DMS114 treated with DMSO at 0.1 percent for 48 hours (cell line): ENCODE results near the gene DTNB.
"Not testable (repeated sequence)": the region's sequence is repeated elsewhere in the genome, so short reads cannot be mapped to it uniquely, and the experiment has no call there.

ENCODE experiments used
- DNase-seq: peaks from one replicate; lab custom pipeline; 2025; ENCODE audit not compliant: unreplicated experiment; lab: John Stamatoyannopoulos, UW

The DTNB gene

DNA sequence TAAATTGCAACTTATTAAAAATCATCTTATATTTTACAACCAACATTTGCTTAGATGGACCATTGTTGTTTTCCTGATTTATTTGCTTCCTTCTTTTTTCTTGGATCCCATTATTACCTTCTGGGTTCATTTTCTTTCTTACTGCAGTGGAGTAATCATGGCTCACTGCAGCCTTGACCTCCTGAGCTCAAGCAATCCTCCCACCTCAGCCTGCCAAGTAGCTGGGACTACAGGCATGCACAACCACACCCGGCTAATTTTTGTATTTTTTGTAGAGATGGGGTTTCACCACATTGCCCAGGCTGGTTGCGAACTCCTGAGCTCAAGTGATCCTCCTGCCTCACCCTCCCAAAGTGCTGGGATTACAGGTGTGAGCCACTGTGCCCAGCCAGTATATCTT is 123.8 kb downstream of the DTNB start:
- not testable (repeated sequence) for DNase-seq

DNA sequence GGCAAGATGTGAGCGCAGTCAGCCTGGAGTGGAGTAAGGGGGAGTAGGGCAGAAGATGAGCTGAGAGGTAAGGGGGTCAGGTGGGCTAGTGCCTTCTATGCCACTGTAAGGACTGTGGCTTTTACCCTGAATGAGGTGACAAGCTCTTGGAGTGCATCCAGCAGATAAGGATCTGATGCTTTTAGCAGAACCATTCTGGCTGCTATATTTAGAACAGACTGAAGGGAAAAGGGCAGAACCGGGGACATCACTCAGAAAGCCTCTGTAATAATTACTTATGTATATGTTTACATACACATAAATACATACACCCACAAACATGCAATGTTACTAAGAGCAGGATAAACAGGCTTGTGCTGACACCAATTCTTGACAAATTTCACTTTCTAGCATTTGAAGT is 124.8 kb downstream of the DTNB start:
- no peak for DNase-seq

DNA sequence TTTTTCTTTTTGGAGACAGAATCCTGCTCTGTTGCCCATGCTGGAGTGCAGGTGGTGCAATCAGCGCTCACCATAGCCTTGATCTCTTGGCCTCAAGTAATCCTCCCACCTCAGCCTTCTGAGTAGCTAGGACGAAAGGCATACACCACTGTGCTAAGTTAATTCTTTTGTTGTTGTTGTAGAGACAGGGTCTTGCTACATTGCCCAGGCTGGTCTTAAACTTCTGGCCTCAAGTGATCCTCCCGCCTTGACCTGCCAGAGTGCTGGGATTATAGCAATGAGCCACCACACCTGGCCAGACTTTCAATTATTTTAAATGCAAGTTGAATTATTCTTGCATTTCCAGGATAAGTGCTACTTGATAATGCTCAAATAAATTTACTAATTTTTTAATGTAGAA is 126.5 kb downstream of the DTNB start:
- DNase-seq, result no peak

GRCh38 chr2:25545899-25546298 is 127.5 kb downstream of the DTNB start:
- DNase-seq, result no peak

DNA sequence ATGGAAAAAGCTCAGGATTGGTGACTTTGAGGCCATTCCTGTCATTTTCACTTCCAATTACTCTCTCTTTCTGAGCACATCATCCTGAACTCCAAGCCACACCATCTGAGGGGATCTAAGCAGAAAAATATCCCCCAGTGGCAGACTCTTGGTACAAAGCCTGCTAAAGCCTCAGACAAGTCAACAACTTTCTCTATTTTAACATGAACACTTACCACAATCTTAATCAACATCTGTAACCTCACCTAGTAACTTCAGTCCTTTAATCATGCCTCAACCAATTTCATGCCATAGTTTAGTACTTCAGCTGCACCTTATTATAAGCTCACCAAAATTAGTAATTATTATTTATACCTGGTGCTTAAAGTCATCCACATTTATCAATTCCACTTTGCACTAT is 128.9 kb downstream of the DTNB start:
- no peak for DNase-seq

DNA sequence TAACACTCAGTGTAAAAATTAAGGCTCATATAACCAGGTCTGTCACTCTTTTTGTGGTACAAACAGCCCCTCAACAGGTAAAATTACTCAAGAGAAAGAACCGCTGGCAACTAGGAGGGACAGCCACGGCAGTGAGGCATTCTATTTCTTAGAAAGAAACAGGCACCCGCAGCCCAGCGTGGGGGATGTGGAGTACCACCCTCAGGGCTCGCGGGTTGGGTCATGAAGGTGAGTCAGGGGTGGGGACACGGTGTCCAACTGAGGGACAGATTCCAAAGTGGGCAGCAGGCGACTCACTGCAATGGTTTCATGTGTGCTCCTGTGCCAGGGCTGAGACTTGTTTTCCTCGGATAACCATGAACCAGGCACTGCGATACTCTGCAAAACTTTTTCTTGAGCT is 129.4 kb downstream of the DTNB start:
- DNase-seq, result no peak

- no peak for DNase-seq
Observed at GRCh38 chr2:25541378-25541777, 132.0 kb downstream of the DTNB start.

DNA sequence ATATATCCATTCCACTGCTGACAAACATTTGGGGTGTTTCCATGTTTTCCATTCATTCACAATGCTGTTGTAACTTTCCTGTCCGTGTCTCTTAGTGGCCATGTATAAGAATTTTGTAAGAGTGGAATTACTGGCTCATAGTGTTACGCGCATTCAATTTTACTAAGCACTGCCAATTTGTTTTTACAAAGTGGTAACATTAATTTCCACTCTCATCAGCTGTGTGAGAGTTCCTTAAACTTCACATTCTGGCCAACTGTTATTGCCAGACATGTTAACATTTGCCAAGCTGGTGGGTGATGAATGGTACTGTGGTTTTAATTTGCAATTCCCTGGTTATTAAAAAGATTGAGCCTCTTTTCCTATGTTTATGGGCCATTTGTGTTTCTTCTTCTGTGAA is 134.2 kb downstream of the DTNB start:
- DNase-seq, result no peak

- DNase-seq, result no peak
Observed at GRCh38 chr2:25537526-25537925, 135.9 kb downstream of the DTNB start.

GRCh38 chr2:25535411-25536289 is 137.7 kb downstream of the DTNB start:
- DNase-seq, result not testable (repeated sequence)

GRCh38 chr2:25534937-25535336 is 138.4 kb downstream of the DTNB start:
- not testable (repeated sequence) for DNase-seq

DNA sequence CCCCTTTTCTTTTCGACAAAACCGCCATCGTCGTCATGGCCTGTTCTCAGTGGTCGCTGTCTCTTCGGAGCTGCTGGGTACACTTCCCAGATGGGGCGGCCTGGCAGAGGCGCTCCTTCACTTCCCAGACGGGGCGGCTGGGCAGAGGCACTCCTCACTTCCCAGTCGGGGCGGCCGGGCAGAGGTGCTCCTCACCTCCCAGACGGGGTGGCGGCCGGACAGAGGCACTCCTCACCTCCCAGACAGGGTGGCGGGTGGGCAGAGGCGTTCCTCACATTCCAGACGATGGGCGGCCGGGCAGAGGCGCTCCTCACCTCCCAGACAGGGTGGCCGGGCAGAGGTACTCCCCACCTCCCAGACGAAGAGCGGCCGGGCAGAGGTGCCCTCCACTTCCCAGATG is 138.9 kb downstream of the DTNB start:
- DNase-seq, result no peak

- not testable (repeated sequence) for DNase-seq
Observed at GRCh38 chr2:25533771-25534170, 139.6 kb downstream of the DTNB start.

DNA sequence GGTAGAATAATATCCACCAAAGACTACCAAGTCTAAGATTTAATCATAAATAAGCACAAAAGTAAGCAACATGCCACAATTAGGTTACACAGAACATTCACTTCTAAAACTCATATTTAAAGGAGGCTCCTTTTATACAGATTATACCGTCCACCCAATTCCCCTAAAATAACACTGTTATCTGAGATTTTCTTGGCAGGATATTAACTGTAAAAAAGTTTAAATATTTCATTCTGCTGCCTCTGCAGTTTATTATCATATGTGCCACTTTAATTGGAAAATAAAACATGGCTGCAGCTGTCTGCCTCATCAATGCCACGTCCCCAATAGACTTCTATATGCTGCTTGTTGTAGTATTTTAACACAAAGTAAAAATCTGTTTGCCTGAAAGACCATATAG is 140.9 kb downstream of the DTNB start:
- no peak for DNase-seq

DNA sequence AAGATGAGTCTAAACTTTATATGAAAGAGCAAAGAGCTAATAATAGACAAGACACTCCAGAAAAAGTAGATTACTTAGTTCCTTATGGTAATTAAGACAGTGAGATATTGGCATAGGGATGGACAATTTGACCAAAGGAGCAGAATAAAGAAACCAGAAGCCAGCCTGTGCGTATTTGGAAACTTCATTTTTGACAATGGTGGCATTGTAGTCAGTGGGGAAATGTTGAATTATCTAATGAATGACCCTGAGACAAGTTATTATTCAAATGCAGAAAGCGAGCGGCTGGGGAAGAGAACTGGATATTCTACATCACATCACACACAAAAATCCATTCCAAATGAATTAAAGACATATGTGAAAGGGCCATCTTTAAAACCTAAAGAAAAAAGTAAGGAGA is 144.3 kb downstream of the DTNB start:
- DNase-seq, result no peak

DNA sequence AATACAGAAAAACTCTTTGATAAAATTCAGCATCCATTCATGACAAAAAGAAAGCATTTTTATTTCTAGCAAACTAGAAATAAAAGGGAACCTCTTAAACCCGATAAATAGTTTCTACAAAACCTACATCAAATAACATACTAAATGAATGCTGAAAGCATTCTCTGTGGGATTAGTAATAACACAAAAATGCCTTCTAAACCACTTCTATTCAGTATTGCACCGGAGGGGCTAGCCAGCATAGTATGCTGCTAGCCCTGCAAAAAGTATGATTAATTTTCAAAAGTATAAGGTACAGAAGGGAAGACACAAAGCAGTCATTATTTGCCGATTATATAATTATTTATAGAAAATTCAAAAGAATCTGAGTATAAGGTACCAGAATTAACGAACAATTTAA is 145.2 kb downstream of the DTNB start:
- DNase-seq, result no peak

DNA sequence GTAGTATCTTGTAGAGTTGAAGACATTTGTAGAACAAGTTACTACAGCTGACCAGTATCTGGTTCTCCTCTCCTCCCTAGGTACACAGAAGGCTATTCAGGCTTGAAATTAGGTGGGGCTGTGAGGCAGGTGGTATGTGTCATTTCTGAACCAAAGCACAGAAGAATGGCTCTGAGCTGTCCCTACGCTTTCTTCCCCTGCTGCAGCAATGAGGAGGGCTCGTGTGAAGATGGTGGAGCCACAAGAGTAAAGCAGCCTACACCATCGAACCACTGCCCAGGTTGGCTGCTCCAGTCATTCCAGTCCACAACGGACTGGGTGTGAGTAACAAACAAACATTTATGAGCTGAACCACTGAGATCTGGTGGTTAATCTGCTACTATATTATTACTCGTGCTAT is 148.9 kb downstream of the DTNB start:
- DNase-seq, result no peak

- DNase-seq, result no peak
Observed at GRCh38 chr2:25523060-25523459, 150.3 kb downstream of the DTNB start.

GRCh38 chr2:25521665-25522387 is 151.6 kb downstream of the DTNB start:
- peak; percentile 70 for DNase-seq

DNA sequence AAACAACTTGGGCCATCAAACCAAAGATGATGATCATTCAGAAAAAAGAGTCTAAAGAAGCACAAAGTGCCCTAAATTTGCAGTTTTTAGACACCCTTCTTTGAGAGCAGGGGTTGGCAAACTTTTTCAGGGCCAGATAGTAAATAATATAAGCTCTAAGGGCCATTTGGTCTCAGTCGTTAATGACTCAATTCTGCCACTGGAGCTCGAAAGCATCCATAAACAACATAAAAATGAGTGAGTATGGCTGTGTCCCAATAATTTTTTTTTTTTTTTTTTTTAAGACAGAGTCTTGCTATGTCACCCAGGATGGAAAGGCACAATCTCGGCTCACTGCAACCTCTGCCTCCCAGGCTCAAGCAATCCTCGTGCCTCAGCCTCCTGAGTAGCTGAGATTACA is 152.3 kb downstream of the DTNB start:
- no peak for DNase-seq

DNA sequence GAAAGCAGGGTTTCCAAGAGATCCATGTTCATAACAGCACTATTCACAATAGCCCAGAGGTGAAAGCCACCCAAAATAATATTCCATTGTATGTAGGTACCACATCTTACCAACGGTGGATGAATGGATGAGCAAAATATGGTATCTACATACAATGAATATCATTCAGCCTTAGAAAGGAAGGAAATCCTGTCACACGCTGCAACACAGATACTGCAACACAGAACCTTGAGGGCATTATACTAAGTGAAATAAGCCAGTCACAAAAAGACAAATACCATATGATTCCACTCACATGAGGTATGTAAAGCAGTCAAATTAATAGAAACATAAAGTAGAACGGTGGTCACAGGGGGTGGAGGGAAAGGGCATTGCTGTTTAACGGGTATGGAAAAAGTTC is 155.7 kb downstream of the DTNB start:
- DNase-seq, result no peak

- no peak for DNase-seq
Observed at GRCh38 chr2:25514043-25514637, 159.2 kb downstream of the DTNB start.
